SK-N-MC (cell line): ENCODE results near the gene S1PR2.

Source experiments
- EZH2 ChIP-seq: fragments of 200-600 bp; sonication (generic); IDR thresholded peaks from one replicate; pipeline ENCODE4 v1.6.1; 2017; ENCODE audit warnings: antibody characterized with exemption
- POLR2AphosphoS5 ChIP-seq: IDR thresholded peaks from 2 replicates; pipeline ENCODE4 v1.6.1; 2012; ENCODE audit warnings: mild to moderate bottlenecking, low read depth, low read length, borderline replicate concordance

DNA sequence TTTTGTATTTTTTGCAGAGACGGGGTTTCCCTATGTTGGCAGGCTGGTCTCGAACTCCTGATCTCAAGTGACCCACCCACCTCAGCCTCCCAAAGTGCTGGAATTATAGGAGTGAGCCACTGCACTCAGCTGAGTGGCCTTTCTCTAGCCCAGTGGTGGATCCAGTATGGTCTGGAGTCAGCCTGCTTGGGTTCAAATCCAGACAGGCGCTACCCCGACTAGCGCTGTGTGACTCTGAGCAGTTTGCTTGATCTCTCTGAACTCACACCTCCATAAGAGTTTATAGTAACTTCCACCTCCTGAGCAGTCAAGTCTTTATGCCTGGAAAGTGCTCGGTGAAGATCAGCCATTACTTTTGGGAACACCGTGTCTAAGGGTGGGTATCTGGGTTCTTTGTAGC lies 10.4 kb downstream of the S1PR2 start:
- no peak for TF ChIP-seq EZH2
- TF ChIP-seq POLR2AphosphoS5 = no peak
